Mucosa of descending colon (tissue), 3 donors: Measurements from ENCODE around the gene EMID1. TPM values are rescaled to one million over a fixed set of nuclear protein-coding genes. Genes with fewer than 3 reads are reported as not detected.

Experiments
- ATAC-seq: fragments of 200-7000 bp; cut with Tn5 transposase; one replicate; pipeline ENCODE4 v1.9.1; 2020; ENCODE audit warnings: mild to moderate bottlenecking, moderate library complexity
- DNase-seq, 3 donors: peaks; one replicate each; pipeline ENCODE4 v3.0.0-alpha.2; 2020
- H3K36me3 ChIP-seq: fragments of 200-600 bp; one replicate; pipeline ENCODE4 v1.8.0; 2021; ENCODE audit warnings: low read depth, mild to moderate bottlenecking
- H3K4me1 ChIP-seq: fragments of 200-600 bp; one replicate; pipeline ENCODE4 v1.8.0; 2021; ENCODE audit warnings: low read depth, mild to moderate bottlenecking
- H3K4me3 ChIP-seq: fragments of 200-600 bp; one replicate; pipeline ENCODE4 v1.8.0; 2021; ENCODE audit warnings: mild to moderate bottlenecking
- H3K9me3 ChIP-seq: fragments of 200-600 bp; one replicate; pipeline ENCODE4 v1.8.0; 2021; ENCODE audit warnings: mild to moderate bottlenecking
- CTCF ChIP-seq: fragments of 200-600 bp; IDR thresholded peaks from one replicate; pipeline ENCODE4 v1.8.0; 2022; ENCODE audit warnings: antibody characterized with exemption, mild to moderate bottlenecking
- intact Hi-C, 2 donors: fragments of 100-400 bp; cut with DNase I in 1 of 2; cut with micrococcal nuclease in 1 of 2; formaldehyde crosslinking; loops; one replicate each; pipeline versions ENCODE4 v1.11.0 to v1.11.1; 2022; cut with DNase I, micrococcal nuclease
- total RNA-seq, 3 donors: library from RNA; stranded (reverse); fragmentation: NEBNext Ultra II Directional in 2 of 3; extraction: Animal tissue kit (Norgen Biotek cat#: 25700) in 2 of 3; gene quantifications; one replicate each; pipeline versions ENCODE4 v1.2.1 to v1.2.4, GENCODE V29; 2021 to 2023
- donor health status: DM: no; HTN: no; CAD: no; lungs with moderate emphysema.
- donor health status: DM: no; HTN: no; CAD: no.
- donor health status: DM: no; HTN: yes; CAD: no.

EMID1 gene
- total RNA-seq, 3 donors from 2014 or later: 1.6 to 4.3 (median 3.0) TPM

- intact Hi-C loops: no loop called here
- H3K9me3 ChIP-seq: peaks cover 16% of the 10 kb centered on the region
- H3K4me1 ChIP-seq: no peaks in the 10 kb centered on the region
- H3K36me3 ChIP-seq: no peaks in the 10 kb centered on the region
- no peak overlapping the region for H3K4me3 ChIP-seq
- TF ChIP-seq CTCF: no peak
- peak in 1 of 3 donors; percentile 8 for DNase-seq
- ATAC-seq: no peak
Measured at GRCh38 chr22:29172216-29172615, 33.5 kb upstream of the EMID1 start.

DNA sequence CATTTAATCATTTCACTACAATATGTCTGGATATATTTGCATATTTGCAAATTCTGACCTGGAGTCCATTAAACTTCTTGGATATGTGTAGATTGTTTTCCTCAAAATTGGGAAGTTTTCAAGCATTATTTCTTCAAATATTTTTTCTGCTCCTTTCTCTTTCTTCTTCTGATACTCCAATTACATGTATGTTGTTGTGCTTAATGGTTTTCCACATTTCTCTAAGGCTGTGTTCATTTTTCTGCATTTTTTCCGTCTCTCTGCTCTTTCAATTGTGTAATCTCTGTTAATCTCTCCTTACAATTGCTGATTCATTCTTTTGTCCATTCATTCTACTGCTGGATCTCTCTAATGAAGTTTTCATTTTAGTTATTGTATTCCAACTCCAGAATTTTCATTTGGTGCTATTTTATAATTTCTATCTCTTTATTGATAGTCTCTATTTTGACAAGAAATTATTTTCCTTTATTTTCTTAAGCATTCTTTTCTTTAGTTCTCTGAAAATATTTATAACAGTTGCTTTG lies 30.3 kb upstream of the EMID1 start:
- intact Hi-C loops: no loop called here
- Histone ChIP-seq H3K4me3 (no peak overlapping the region), H3K36me3 (no peaks in the 10 kb centered on the region), H3K4me1 (no peaks in the 10 kb centered on the region), H3K9me3 (peaks cover 16% of the 10 kb centered on the region)
- no peak for TF ChIP-seq CTCF
- no peak for DNase-seq
- ATAC-seq: no peak

- TF ChIP-seq CTCF: no peak
- H3K4me3 ChIP-seq: no peak overlapping the region
- DNase-seq (no peak), ATAC-seq (no peak)
- no peaks in the 10 kb centered on the region for H3K9me3 ChIP-seq
- H3K36me3 ChIP-seq: no peaks in the 10 kb centered on the region
- intact Hi-C loops: no loop called here
- no peaks in the 10 kb centered on the region for H3K4me1 ChIP-seq
Measured at GRCh38 chr22:29183971-29184848, 21.5 kb upstream of the EMID1 start.

DNA sequence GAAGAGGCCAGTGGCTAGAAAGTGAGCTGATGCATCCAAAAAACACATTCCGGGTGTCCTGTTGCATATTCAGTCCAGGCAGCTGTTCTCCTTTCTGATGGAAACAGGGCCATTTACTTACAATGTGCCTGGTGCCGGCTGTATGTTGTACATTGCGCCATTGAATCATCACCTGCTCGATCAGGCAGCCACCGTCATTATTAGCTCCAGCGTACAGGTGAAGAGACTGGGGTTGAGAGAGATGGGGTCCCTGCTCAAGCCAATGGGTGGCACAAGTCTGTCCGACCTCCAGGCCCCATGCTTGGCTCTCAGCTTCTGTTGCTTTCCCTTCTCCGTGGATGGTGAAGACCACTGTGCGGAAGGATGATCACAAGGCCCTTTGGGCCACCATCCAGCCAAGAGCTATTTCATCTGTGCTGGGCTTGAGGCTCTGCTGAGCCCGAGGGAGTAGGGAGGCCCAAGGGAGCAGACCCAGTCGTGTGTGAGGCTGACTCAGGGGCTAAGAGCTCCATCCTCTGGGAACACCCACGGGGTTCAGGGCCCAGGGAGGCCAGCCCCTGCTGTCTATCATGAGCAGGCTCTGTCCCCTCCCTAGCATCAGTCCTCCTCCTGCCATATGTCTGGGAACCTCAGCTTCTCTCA lies 20.7 kb upstream of the EMID1 start:
- no peak for DNase-seq
- TF ChIP-seq CTCF: no peak

DNA sequence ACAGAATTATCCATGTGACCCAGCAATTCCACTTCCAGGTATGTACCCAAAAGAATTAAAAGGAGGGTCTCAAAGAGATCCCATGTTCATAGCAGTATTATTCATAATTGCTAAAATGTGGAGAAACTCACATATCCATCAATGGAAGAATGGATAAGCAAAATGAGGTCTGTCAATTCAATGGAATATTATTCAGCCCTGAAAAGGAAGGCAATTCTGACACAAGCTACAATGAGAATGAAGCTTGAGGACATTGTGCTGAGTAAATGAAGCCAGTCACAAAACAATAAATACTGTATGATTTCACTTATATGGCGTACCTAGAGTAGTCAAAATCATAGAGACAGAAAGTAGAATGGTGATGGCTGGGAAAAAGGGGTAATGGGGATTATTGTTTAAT lies 19.4 kb upstream of the EMID1 start:
- intact Hi-C loops: no loop called here
- Histone ChIP-seq H3K9me3 (no peaks in the 10 kb centered on the region), H3K36me3 (no peaks in the 10 kb centered on the region), H3K4me1 (no peaks in the 10 kb centered on the region), H3K4me3 (no peak overlapping the region)
- ATAC-seq: no peak
- no peak for DNase-seq
- no peak for TF ChIP-seq CTCF

More for the DNA sequence above, 20.7 kb upstream of the EMID1 start:
- Histone ChIP-seq H3K4me1 (no peaks in the 10 kb centered on the region), H3K9me3 (no peaks in the 10 kb centered on the region), H3K4me3 (no peak overlapping the region), H3K36me3 (no peaks in the 10 kb centered on the region)
- intact Hi-C loops: no loop called here
- ATAC-seq: no peak
